ENCODE data around the gene STK33.

GRCh38 chr11:8523396-8523795, 70.6 kb downstream of the STK33 start:
- TF ChIP-seq CTCF (IDR thresholded peaks at IDR 0.05; ENCODE audit: extremely low read depth in 1 of 2, insufficient read depth in 1 of 2, low read depth in 1 of 2, low read length in 2 of 2) (no peak), MAX (IDR thresholded peaks at IDR 0.05; ENCODE audit: insufficient read depth, insufficient read length) (no peak), FOS (IDR thresholded peaks at IDR 0.05; ENCODE audit: borderline replicate concordance, insufficient read depth, low read length) (no peak), POLR2AphosphoS5 (IDR thresholded peaks at IDR 0.05; ENCODE audit: insufficient read depth, low read depth, low read length) (no peak), EZH2 (IDR thresholded peaks at IDR 0.05; ENCODE audit: borderline replicate concordance, low read depth, low read length, severe bottlenecking) (no peak), MYC (IDR thresholded peaks at IDR 0.05; ENCODE audit: low read depth, low read length) (no peak), POLR2A (IDR thresholded peaks at IDR 0.05; ENCODE audit: low read depth, low read length) (no peak)
